ENCODE measurements around the gene KRTDAP.

DNA sequence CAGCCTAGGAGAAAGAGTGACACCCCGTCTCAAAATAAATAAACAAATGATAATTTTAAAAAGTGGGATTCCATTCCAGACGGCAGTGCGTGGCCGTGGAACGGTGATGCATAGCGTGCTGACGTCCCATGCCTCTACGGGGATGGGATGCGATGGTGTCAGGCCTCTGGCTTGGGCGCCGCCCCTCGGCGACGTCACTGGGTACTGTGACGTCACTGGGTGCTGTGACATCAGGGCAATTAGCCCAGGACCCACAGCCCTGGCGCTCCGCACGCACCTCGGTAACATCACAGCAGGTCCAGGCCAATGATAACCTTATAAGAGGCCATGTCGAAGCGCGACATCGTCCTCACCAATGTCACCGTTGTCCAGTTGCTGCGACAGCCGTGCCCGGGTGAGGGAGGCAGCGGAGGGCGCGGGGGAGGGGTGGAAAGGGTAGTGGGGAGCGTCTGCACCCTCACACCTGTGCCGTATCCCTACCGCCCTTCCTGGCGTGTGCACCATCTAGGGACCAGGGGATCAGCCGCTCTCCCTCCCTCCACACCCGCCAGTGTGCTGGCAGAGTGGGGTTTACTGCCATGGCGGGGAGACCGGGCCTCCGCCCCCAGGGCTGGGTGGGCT lies 43.0 kb upstream of the KRTDAP start, which contains the start of gene GAPDHS:
- TF ChIP-seq, protein P1, sequence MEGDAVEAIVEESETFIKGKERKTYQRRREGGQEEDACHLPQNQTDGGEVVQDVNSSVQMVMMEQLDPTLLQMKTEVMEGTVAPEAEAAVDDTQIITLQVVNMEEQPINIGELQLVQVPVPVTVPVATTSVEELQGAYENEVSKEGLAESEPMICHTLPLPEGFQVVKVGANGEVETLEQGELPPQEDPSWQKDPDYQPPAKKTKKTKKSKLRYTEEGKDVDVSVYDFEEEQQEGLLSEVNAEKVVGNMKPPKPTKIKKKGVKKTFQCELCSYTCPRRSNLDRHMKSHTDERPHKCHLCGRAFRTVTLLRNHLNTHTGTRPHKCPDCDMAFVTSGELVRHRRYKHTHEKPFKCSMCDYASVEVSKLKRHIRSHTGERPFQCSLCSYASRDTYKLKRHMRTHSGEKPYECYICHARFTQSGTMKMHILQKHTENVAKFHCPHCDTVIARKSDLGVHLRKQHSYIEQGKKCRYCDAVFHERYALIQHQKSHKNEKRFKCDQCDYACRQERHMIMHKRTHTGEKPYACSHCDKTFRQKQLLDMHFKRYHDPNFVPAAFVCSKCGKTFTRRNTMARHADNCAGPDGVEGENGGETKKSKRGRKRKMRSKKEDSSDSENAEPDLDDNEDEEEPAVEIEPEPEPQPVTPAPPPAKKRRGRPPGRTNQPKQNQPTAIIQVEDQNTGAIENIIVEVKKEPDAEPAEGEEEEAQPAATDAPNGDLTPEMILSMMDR (IDR thresholded peaks at IDR 0.05; ENCODE audit: extremely low read depth in 1 of 2, insufficient read depth in 1 of 2, low read depth in 1 of 2, low read length in 2 of 2): no peak
- TF ChIP-seq POLR2AphosphoS5 (IDR thresholded peaks at IDR 0.05; ENCODE audit: insufficient read depth, low read depth, low read length): no peak
- no peak for TF ChIP-seq POLR2A (IDR thresholded peaks at IDR 0.05; ENCODE audit: low read depth, low read length)
- TF ChIP-seq EZH2 (IDR thresholded peaks at IDR 0.05; ENCODE audit: borderline replicate concordance, low read depth, low read length, severe bottlenecking): no peak
- no peak for TF ChIP-seq FOS (IDR thresholded peaks at IDR 0.05; ENCODE audit: borderline replicate concordance, insufficient read depth, low read length)
- no peak for TF ChIP-seq GATA2 (IDR thresholded peaks at IDR 0.05; ENCODE audit: insufficient read depth, insufficient read length, low read depth, low read length)
- TF ChIP-seq, protein P2, sequence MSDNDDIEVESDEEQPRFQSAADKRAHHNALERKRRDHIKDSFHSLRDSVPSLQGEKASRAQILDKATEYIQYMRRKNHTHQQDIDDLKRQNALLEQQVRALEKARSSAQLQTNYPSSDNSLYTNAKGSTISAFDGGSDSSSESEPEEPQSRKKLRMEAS (IDR thresholded peaks at IDR 0.05; ENCODE audit: insufficient read depth, insufficient read length): no peak
